Astrocyte (in vitro differentiated cells and primary cell): ENCODE results near the gene SPART.

Source experiments
- CTCF ChIP-seq: IDR thresholded peaks from 2 replicates; pipeline ENCODE4 v1.5.1; 2011; ENCODE audit warnings: low read depth, mild to moderate bottlenecking, inconsistent platforms, low read length, moderate library complexity; ENCODE audit not compliant: insufficient read depth
- EZH2 ChIP-seq: IDR thresholded peaks from 2 replicates; pipeline ENCODE4 v1.6.1; 2012; ENCODE audit warnings: mild to moderate bottlenecking, low read length, inconsistent platforms; ENCODE audit not compliant: insufficient read depth

GRCh38 chr13:36344886-36345437, 1.2 kb downstream of the SPART start:
- TF ChIP-seq CTCF = no peak
- TF ChIP-seq EZH2 = no peak
